ENCODE measurements around the gene PGAP1.

DNA sequence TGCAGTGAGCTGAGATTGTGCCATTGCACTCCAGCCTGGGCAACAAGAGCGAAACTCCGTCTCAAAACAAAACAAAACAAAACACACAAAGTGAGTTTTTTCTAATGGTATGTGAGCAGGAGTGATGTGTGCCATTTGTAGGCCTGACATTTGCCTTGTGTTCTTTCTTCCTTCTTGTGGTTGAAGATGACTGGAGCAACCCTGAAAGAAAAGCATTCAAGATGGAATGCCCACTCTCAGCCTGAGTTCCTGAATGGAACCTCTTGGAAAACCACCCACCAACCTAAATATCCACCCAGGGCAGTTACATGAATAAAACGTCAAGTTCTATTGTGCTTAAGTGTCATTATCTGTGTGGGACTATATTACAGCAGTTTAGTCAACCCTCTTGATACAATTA lies 26.5 kb downstream of the PGAP1 start:
- TF ChIP-seq CTCF (IDR thresholded peaks at IDR 0.05) (no peak), POLR2A (IDR thresholded peaks at IDR 0.05) (no peak)
